Osteocyte (in vitro differentiated cells): ENCODE measurements around the gene NLRP1. TPM values are rescaled to one million over a fixed set of nuclear protein-coding genes. Genes with fewer than 3 reads are reported as not detected.

Source experiments
- DNase-seq: peaks from one replicate; pipeline ENCODE4 v3.0.0; 2021; ENCODE audit warnings: mixed read lengths; ENCODE audit not compliant: unreplicated experiment; ENCODE audit errors: extremely low spot score
- H3K27ac Mint-ChIP-seq: one replicate; pipeline ENCODE4 v1.8.0; 2021; ENCODE audit warnings: mild to moderate bottlenecking, mixed read lengths; ENCODE audit not compliant: unreplicated experiment
- H3K27me3 Mint-ChIP-seq: one replicate; pipeline ENCODE4 v1.8.0; 2021; ENCODE audit warnings: mixed read lengths; ENCODE audit not compliant: unreplicated experiment
- H3K36me3 Mint-ChIP-seq: one replicate; pipeline ENCODE4 v1.8.0; 2021; ENCODE audit warnings: mixed read lengths; ENCODE audit not compliant: unreplicated experiment
- H3K4me1 Mint-ChIP-seq: one replicate; pipeline ENCODE4 v1.8.0; 2021; ENCODE audit warnings: mixed read lengths; ENCODE audit not compliant: unreplicated experiment
- H3K4me3 Mint-ChIP-seq: one replicate; pipeline ENCODE4 v1.8.0; 2021; ENCODE audit warnings: mild to moderate bottlenecking, moderate library complexity, mixed read lengths; ENCODE audit not compliant: unreplicated experiment
- H3K9me3 Mint-ChIP-seq: one replicate; pipeline ENCODE4 v1.8.0; 2021; ENCODE audit warnings: mixed read lengths; ENCODE audit not compliant: unreplicated experiment
- total RNA-seq: library from RNA; stranded (reverse); gene quantifications from 2 replicates; pipeline ENCODE4 v1.2.1, GENCODE V29; 2021
- TF ChIP-seq, protein P1 (sequence below): fragments of 200-600 bp; sonication (generic); IDR thresholded peaks from 2 replicates; pipeline ENCODE4 v1.5.0; 2021; ENCODE audit warnings: antibody characterized with exemption, mild to moderate bottlenecking, moderate library complexity

The NLRP1 gene
- total RNA-seq, 1 donor from 2014 or later: 27.1 TPM

DNA sequence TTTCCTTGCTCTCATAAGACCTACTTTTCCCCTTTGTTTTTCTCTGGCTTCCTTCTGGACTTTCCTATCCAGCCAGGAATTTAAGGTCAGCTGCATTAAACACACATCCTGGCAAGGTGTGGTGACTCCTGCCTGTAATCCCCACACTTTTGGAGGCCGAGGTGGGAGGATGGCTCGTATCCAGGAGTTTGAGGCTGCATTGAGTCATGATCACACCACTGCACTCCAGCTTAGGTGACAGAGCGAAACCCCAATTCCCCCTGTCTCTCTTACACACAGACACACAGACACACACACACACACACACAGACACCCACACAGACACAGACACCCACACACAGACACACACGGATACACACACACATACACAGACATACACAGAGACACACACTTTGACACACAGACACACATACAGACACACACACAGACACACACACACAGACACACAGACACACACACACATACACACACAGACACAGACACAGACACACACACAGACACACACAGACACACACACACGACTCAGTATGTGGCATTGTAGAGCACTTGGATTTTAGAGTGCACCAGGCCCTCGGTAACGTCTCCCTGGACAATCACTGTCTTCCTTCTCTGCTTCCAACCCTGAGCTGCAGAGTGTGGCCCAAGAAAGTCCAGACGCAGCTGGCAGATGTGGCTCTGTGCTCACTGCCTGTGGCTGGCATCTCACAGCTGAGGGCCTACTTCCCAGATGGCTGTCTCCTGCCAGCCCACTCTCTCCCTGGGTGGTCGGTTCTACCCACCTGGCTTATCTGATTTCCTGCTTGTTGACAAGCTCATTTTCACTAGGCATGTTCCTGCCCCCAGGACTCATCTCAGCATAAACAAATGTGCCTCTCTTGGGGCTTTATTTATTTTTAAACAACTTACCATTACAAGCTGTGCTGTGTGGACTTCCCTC is 39.0 kb downstream of the NLRP1 start:
- no peak overlapping the region for H3K27ac Mint-ChIP-seq
- H3K36me3 Mint-ChIP-seq: no peaks in the 10 kb centered on the region
- no peaks in the 10 kb centered on the region for H3K9me3 Mint-ChIP-seq
- H3K27me3 Mint-ChIP-seq: no peaks in the 10 kb centered on the region
- TF ChIP-seq, protein P1, sequence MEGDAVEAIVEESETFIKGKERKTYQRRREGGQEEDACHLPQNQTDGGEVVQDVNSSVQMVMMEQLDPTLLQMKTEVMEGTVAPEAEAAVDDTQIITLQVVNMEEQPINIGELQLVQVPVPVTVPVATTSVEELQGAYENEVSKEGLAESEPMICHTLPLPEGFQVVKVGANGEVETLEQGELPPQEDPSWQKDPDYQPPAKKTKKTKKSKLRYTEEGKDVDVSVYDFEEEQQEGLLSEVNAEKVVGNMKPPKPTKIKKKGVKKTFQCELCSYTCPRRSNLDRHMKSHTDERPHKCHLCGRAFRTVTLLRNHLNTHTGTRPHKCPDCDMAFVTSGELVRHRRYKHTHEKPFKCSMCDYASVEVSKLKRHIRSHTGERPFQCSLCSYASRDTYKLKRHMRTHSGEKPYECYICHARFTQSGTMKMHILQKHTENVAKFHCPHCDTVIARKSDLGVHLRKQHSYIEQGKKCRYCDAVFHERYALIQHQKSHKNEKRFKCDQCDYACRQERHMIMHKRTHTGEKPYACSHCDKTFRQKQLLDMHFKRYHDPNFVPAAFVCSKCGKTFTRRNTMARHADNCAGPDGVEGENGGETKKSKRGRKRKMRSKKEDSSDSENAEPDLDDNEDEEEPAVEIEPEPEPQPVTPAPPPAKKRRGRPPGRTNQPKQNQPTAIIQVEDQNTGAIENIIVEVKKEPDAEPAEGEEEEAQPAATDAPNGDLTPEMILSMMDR: no peak
- H3K4me1 Mint-ChIP-seq: no peaks in the 10 kb centered on the region
- H3K4me3 Mint-ChIP-seq: no peak overlapping the region
- no peak for DNase-seq

- H3K9me3 Mint-ChIP-seq: no peaks in the 10 kb centered on the region
- peak; percentile 79 for DNase-seq
- H3K4me3 Mint-ChIP-seq: no peak overlapping the region
- H3K27me3 Mint-ChIP-seq: no peaks in the 10 kb centered on the region
- no peaks in the 10 kb centered on the region for H3K36me3 Mint-ChIP-seq
- H3K27ac Mint-ChIP-seq: no peak overlapping the region
- TF ChIP-seq, protein P1: no peak
- no peaks in the 10 kb centered on the region for H3K4me1 Mint-ChIP-seq
These were observed 40.2 kb downstream of the NLRP1 start for GRCh38 chr17:5544115-5544514.

DNA sequence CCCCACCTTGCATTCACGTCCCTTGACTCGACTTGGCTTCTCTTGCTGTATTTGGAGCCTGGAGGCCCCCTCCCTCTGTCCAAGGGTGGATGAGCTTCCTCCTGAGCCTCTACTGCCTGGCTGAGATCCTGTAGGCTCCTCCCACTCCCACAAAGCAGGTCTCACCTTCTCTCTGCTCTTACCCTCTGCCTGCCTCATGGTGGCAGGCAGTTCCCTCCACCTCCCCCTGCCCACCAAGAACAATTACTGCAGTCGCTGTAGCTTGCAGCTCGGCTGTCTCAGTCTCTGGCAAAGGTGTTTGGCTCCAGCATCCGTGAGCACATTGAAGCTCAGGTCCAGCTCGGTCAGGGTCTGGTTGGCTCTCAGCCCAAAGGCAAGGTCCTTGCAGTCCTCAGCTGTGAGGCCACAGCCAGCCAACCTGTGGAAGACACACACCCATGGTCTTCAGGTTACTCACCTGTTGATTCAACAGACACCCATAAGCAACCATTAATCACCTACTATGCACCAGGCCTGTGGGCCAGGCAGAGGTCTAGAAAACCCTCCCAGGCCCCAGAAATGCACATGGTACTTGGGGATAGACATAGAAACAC is 42.6 kb downstream of the NLRP1 start:
- H3K27ac Mint-ChIP-seq: no peak overlapping the region
- H3K27me3 Mint-ChIP-seq: no peaks in the 10 kb centered on the region
- DNase-seq: no peak
- H3K4me1 Mint-ChIP-seq: no peaks in the 10 kb centered on the region
- no peaks in the 10 kb centered on the region for H3K9me3 Mint-ChIP-seq
- TF ChIP-seq, protein P1: no peak
- no peaks in the 10 kb centered on the region for H3K36me3 Mint-ChIP-seq
- H3K4me3 Mint-ChIP-seq: no peak overlapping the region

- no peak overlapping the region for H3K4me3 Mint-ChIP-seq
- no peaks in the 10 kb centered on the region for H3K4me1 Mint-ChIP-seq
- H3K27ac Mint-ChIP-seq: no peak overlapping the region
- no peaks in the 10 kb centered on the region for H3K27me3 Mint-ChIP-seq
- no peaks in the 10 kb centered on the region for H3K36me3 Mint-ChIP-seq
- H3K9me3 Mint-ChIP-seq: no peaks in the 10 kb centered on the region
- TF ChIP-seq, protein P1: no peak
- DNase-seq: no peak
These were observed 44.0 kb downstream of the NLRP1 start for GRCh38 chr17:5540321-5540720.

GRCh38 chr17:5539286-5539685 is 45.0 kb downstream of the NLRP1 start:
- H3K4me3 Mint-ChIP-seq: no peak overlapping the region
- DNase-seq: no peak
- H3K27ac Mint-ChIP-seq: no peak overlapping the region
- no peaks in the 10 kb centered on the region for H3K27me3 Mint-ChIP-seq
- TF ChIP-seq, protein P1: no peak
- no peaks in the 10 kb centered on the region for H3K4me1 Mint-ChIP-seq
- H3K9me3 Mint-ChIP-seq: no peaks in the 10 kb centered on the region
- H3K36me3 Mint-ChIP-seq: no peaks in the 10 kb centered on the region
